ENCODE results near the gene INVS. TPM values are rescaled to one million over a fixed set of nuclear protein-coding genes. Genes with fewer than 3 reads are reported as not detected.

INVS gene
- total RNA-seq, 1 donor, result 28.3 TPM

DNA sequence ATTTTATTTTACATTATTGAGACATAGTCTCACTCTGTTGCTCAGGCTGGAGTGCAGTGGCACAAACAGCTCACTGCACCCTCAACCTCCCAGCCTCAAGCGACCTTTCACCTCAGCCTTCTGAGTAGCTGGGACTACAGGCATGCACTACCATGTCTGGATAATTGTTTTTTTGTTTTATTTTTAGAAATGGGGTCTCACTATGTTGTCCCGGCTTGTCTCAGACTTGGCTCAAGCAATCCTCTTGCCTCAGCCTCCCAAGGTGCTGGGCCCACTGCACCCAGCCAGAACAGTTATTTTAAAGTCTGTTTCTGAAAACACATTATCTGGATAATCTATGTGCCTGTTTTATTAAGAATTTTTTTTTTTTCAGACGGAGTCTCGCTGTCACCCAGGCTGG is 191.7 kb downstream of the INVS start:
- DNase-seq (ENCODE audit: low read depth), result no peak

DNA sequence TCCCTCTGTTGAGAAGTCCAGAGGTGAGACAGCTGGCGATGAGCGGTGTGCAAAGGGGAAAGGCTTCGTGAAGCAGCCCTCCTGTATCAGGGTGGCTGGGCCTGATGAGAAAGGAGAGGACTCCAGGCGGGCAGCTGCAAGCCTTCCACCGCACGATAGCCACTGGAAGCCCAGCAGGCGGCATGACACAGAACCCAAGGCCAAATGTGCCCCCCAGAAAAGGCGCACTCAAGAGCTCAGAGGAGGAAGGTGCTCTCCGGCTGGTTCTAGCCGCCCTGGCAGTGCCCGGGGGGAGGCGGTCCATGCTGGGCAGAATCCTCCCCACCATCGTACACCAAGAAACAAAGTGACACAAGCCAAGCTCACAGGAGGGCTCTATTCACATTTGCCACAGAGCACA is 193.4 kb downstream of the INVS start:
- no peak overlapping the region for H3K4me3 ChIP-seq (ENCODE audit: low read depth, low read length)
- TF ChIP-seq, protein P1, sequence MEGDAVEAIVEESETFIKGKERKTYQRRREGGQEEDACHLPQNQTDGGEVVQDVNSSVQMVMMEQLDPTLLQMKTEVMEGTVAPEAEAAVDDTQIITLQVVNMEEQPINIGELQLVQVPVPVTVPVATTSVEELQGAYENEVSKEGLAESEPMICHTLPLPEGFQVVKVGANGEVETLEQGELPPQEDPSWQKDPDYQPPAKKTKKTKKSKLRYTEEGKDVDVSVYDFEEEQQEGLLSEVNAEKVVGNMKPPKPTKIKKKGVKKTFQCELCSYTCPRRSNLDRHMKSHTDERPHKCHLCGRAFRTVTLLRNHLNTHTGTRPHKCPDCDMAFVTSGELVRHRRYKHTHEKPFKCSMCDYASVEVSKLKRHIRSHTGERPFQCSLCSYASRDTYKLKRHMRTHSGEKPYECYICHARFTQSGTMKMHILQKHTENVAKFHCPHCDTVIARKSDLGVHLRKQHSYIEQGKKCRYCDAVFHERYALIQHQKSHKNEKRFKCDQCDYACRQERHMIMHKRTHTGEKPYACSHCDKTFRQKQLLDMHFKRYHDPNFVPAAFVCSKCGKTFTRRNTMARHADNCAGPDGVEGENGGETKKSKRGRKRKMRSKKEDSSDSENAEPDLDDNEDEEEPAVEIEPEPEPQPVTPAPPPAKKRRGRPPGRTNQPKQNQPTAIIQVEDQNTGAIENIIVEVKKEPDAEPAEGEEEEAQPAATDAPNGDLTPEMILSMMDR (IDR thresholded peaks at IDR 0.05; ENCODE audit: insufficient read depth, low read length), result no peak
- no peak for DNase-seq (ENCODE audit: low read depth)

More for the DNA sequence above, 191.7 kb downstream of the INVS start:
- TF ChIP-seq, protein P1 (IDR thresholded peaks at IDR 0.05; ENCODE audit: insufficient read depth, low read length), result no peak
- H3K4me3 ChIP-seq (ENCODE audit: low read depth, low read length), result no peak overlapping the region

DNA sequence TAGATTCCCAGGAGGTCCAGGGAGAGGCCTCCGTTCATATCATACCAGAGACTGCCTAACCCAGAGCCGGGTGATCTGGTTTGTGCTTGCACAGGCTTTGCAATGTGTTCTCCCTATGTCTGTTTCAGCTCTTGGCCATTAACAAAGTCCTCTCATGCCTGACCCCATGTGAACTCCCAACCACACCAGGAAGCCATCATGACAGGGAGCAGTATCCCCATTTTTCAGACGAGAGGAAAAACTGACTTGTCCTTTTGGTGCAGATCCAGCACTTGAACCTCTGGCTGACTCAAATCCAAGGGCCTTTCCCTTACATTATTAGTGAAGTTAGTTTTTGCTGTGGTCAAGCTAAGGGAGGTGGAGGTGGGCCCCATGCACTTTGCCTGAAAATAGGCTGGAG is 195.3 kb downstream of the INVS start:
- no peak overlapping the region for H3K4me3 ChIP-seq (ENCODE audit: low read depth, low read length)
- TF ChIP-seq, protein P1 (IDR thresholded peaks at IDR 0.05; ENCODE audit: insufficient read depth, low read length), result no peak
- DNase-seq (ENCODE audit: low read depth), result peak; percentile 27

DNA sequence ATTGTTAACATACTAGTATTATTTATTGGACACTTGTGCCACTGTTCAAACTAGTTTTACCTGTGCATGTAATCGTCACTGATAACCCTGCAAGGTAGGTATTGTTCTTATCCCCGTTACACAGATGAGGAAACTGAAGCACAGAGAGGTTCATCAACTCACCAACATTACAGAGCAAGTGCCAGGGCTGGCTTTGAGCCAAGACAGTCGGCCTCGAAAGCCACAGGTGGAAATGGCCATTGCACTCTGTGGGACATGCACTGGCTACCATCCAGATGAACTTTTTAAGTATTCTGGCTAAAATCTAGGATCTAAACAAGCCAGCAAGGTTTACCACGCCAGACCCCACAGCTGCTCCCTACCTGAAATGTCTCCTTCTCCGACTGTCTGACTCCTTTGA is 195.8 kb downstream of the INVS start:
- TF ChIP-seq, protein P1 (IDR thresholded peaks at IDR 0.05; ENCODE audit: insufficient read depth, low read length), result no peak
- DNase-seq (ENCODE audit: low read depth), result no peak
- no peak overlapping the region for H3K4me3 ChIP-seq (ENCODE audit: low read depth, low read length)

DNA sequence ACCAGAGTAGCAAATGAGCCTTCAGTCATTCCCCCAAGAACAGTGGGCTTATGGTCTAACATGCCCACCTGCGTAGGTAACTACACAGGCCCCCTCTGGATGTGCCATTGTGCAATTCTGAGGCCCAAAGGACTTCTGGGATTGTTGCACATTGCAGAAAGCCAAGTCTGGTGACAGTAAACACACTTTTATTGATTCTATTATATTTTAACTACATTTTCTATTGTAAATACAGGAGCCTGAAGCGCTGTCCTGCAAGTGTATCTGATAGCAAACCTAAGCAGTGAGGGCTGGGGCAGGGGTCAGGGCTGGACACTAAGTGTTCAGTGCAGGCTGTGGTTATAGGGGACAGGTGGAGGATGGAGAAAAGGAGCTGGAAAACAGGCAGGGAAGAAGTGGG is 196.2 kb downstream of the INVS start:
- TF ChIP-seq, protein P1 (IDR thresholded peaks at IDR 0.05; ENCODE audit: insufficient read depth, low read length), result no peak
- DNase-seq (ENCODE audit: low read depth), result no peak
- no peak overlapping the region for H3K4me3 ChIP-seq (ENCODE audit: low read depth, low read length)

DNA sequence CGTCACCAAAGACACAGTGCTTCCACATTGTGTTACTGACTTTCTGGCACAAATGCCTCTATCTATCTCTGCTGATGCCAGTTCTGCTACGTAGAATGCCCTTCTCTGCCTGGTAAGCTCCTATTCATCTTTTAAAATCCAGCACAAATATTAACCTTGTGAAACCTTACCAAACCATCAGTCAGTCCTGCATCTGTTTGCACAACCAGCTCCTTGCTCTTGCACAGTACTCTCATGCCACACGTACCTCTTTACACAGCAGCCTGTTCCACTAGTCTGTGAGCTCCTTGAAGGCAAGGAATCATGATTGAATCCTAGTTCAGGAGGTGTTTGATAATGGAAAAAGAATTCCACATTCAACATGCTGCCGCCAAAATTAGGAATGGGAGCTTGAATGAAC is 197.4 kb downstream of the INVS start:
- TF ChIP-seq, protein P1 (IDR thresholded peaks at IDR 0.05; ENCODE audit: insufficient read depth, low read length), result no peak
- H3K4me3 ChIP-seq (ENCODE audit: low read depth, low read length), result no peak overlapping the region

DNA sequence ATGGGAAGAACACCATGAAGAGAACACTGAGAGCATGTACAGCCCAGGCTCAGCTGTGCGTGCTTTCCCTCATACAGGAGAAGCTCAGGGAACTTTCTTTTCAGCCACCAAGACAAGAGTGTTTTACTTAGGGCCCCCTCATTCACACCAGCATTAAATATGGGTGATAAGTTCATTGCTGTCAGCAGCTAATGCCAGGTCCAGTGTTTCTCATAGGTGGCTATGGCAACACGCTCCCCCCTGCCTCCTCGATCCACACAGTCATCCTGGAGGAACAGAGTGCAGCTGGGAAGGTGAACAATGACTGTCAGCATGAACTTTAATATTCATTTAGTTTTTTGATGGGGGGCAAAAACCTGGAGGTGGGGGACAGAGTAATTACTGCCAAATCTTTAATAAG is 199.3 kb downstream of the INVS start:
- H3K4me3 ChIP-seq (ENCODE audit: low read depth, low read length), result no peak overlapping the region
- no peak for DNase-seq (ENCODE audit: low read depth)
- TF ChIP-seq, protein P1 (IDR thresholded peaks at IDR 0.05; ENCODE audit: insufficient read depth, low read length), result no peak

More for the DNA sequence above, 197.4 kb downstream of the INVS start:
- no peak for DNase-seq (ENCODE audit: low read depth)
